GM18861 (cell line): ENCODE measurements around the gene PID1.
"Not testable (repeated sequence)": the region's sequence is repeated elsewhere in the genome, so short reads cannot be mapped to it uniquely, and the experiment has no call there.

Experiments used
- ATAC-seq: cut with Tn5 transposase; IDR thresholded peaks from one replicate; pipeline ENCODE4 v1.9.1; 2021; ENCODE audit not compliant: unreplicated experiment

The PID1 gene

GRCh38 chr2:229220254-229220653, 50.8 kb downstream of the PID1 start:
- no peak for ATAC-seq

- no peak for ATAC-seq
These were observed 52.7 kb downstream of the PID1 start for GRCh38 chr2:229218329-229218921.

GRCh38 chr2:229212241-229212640, 58.8 kb downstream of the PID1 start:
- no peak for ATAC-seq

DNA sequence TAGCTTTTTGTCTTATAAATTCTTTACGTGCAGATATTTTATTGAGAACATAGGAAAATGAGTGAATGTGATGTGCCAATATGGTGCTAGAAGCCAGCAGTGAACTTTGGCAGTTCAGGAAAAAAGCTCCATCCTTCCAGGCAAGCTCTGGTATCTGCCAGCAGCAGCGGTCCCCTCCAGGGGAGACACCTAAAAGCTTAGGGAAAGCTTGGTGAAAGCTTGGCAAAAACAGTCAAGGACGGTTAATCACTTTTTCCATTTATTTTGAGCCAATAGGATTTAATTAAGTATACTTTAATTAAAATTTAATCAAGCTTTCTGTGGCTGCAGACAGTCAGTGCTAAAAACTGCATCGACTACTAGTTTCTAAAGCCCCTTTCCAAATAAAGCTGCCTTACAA, 60.4 kb downstream of the PID1 start:
- no peak for ATAC-seq

GRCh38 chr2:229206548-229206947, 64.5 kb downstream of the PID1 start:
- no peak for ATAC-seq

- no peak for ATAC-seq
These were observed 65.4 kb downstream of the PID1 start for GRCh38 chr2:229205704-229206103.

- no peak for ATAC-seq
These were observed 68.4 kb downstream of the PID1 start for GRCh38 chr2:229202646-229203045.

DNA sequence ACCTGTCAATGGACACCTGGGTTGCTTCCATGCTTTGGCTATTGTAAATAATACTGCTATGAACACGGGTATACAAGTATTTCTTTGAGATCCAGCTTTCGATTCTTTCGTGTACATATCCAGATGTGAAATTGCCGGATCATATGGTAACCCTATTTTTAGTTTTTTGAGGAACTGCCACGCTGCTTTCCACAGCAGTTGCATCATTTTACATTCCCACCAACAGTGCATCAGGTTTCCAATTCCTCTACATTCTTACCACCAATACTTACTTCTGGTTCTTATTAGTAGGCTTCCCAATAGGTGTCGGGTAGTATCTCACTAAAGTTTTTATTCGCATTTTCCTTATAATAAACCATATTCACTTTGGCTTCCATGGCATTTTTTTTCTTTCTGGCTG, 69.6 kb downstream of the PID1 start:
- ATAC-seq: no peak

DNA sequence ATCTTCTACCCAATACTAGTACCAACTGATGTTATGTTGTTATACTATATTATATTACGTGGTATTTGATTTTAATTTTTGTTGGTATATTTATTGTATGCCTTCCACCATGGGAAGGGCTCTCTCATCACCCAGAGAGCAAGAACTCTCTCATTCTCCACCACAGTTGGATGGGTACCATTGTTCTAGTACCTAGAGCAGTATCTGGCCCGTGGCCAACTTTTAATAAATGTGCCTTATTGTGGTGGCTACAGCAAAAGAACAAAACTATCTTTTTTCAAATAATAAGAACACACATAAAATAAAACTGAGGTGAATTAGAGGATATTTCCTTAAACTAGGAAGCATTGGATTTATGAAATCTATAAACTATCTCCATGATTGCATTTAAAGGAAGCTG, 71.8 kb downstream of the PID1 start:
- no peak for ATAC-seq

DNA sequence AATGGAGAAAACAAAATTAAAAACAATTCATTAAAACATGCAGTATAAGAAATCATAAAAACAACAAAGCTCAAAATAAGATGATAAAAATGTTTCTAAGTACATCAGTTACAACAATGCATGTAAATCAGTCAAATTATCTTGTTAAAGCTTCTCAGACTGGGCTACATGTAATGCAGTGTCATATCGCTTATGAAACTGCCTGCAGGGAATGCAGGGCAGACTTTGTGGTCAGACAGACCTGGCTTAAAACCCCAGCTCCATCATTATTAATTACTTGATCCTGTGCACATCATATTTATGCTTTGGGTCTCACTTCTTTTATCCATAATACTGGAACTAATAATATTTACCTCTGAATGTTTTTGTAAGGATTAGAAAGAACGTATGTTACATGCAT, 74.6 kb downstream of the PID1 start:
- ATAC-seq: no peak

- no peak for ATAC-seq
These were observed 75.6 kb downstream of the PID1 start for GRCh38 chr2:229195346-229195947.

DNA sequence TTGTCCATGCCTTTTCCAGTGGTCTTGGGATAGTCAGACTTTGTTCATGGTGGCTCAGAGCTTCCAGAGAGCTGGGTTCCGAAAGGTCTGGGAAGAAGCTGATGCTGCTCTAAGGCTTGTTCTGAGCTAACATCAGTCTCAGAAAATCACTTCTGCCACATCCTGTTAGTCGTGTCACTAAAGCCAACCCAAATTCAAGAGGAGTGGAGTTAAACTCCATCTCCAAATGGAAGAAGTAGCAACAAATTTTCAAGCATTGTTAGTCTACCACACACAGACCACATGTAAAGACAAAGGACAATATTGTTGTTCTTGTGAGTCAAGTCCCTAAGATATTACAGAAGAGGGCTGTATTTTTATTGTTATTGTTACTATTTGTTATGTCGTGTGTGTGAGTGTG, 77.8 kb downstream of the PID1 start:
- ATAC-seq: no peak

DNA sequence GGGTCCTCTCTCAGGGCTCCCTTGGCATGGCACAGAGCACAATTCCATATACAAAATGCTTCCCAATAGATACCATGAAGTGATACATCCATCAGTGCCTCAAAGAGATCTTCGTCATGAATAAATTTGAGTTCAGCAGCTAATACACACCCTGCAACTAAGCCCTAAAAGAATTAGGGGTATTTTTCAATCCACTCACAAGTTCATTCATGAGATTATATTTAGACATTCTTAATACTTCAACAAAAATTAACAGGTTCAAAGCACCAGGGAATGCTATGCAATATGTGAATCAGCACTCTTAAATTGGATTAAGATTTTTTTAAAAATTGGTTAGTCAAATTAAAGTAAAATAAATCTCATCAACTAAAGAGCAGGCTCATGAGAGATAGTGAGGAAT, 79.7 kb downstream of the PID1 start:
- ATAC-seq: no peak

DNA sequence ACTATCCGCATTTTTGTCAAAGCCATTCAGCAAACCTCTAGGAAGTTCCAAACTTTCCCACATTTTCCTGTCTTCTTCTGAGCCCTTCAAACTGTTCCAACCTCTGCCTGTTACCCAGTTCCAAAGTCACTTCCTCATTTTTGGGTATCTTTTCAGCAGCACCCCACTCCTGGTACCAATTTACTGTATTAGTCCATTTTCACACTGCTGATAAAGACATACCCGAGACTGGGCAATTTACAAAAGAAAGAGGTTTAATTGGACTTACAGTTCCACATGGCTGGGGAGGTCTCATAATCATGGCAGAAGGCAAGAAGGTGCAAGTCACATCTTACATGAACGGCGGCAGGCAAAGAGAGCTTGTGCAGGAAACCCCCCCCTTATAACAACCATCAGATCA, 84.0 kb downstream of the PID1 start:
- not testable (repeated sequence) for ATAC-seq

DNA sequence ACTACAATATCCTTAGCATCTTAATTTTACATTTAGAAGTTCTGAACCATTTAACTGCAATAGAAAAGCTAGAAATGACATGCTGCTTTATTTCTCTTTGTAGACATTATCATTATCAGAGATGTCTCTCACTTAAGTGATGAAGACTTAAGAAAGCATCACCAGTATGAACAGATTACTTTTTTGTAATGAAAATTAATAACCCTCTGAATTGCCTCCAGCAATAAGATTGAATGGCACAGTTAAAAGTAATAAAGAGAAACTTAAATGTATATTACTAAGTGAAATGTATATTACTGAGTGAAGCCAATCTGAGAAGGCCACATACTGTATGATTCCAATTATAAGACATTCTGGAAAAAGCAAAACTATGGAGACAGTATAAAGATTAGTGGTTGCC, 89.4 kb downstream of the PID1 start:
- no peak for ATAC-seq

- no peak for ATAC-seq
These were observed 90.4 kb downstream of the PID1 start for GRCh38 chr2:229180658-229181057.

GRCh38 chr2:229179628-229180027, 91.5 kb downstream of the PID1 start:
- ATAC-seq: no peak

GRCh38 chr2:229178706-229179105, 92.4 kb downstream of the PID1 start:
- no peak for ATAC-seq

- ATAC-seq: no peak
These were observed 93.0 kb downstream of the PID1 start for GRCh38 chr2:229178117-229178516.

DNA sequence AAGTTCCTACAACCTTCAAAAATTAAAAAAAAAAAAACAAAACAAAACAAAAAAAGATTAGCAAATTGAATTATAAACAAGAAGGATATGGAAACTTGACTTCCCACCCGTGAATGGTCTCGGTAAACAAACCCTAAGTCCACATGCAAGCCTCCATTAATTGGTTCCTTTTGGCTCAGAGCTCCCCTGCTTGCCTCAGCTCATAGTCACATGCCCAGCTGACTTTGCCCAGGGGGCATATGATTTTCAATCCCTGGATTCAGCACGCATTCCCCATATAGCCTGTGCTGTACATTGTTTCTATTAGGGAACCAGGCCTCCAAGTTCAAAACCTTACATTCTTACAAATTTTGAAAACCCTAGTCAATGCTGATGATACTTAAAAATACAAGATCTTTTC, 95.0 kb downstream of the PID1 start:
- ATAC-seq: no peak

DNA sequence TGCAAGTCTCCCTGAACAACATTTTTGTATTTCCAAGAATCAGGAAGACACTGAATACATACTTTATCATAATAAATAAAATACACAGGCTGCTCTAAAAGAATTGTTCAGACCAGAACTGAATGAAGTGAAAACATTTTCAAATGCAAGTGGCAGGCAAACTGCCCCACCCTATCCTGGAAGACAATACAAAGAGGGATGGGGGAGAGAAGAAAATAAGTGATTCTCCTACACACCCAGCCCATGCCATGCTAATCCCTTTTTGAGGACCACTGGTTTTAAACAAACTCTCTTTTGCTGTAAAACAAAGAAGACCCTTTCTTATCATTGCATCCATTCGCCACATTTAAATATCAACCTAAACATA, 95.6 kb downstream of the PID1 start:
- ATAC-seq: no peak

- ATAC-seq: no peak
These were observed 96.1 kb downstream of the PID1 start for GRCh38 chr2:229174794-229175496.
